Measurements from ENCODE around the gene FMNL2.

The FMNL2 gene

DNA sequence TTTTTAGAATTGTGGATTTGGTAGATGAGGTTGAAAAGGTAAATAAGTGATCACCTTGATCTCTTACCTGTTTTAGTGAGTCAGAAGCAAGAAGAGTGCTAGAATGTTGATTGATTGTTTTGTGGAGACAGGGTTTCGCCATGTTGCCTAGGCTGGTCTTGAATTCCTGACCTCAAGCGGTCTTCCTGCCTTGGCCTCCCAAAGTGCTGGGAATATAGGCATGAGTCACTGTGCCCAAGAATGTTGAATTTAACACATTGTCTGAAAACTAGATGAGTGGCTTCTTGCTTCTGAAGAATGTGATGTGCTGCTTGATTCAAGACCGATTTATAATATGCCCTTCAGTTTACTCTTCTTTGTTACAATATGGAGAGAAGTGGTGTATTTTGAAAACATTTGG is 121.3 kb downstream of the FMNL2 start:
- TF ChIP-seq, protein P1, sequence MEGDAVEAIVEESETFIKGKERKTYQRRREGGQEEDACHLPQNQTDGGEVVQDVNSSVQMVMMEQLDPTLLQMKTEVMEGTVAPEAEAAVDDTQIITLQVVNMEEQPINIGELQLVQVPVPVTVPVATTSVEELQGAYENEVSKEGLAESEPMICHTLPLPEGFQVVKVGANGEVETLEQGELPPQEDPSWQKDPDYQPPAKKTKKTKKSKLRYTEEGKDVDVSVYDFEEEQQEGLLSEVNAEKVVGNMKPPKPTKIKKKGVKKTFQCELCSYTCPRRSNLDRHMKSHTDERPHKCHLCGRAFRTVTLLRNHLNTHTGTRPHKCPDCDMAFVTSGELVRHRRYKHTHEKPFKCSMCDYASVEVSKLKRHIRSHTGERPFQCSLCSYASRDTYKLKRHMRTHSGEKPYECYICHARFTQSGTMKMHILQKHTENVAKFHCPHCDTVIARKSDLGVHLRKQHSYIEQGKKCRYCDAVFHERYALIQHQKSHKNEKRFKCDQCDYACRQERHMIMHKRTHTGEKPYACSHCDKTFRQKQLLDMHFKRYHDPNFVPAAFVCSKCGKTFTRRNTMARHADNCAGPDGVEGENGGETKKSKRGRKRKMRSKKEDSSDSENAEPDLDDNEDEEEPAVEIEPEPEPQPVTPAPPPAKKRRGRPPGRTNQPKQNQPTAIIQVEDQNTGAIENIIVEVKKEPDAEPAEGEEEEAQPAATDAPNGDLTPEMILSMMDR (IDR thresholded peaks at IDR 0.05; ENCODE audit: low read depth, low read length): no peak
- peak; percentile 57 for DNase-seq (ENCODE audit: low read depth, low spot score)
- no peak overlapping the region for H3K4me3 ChIP-seq (ENCODE audit: low read depth, low read length)
- in situ Hi-C loops (cut with HindIII; ENCODE audit: low sequenced_read_pairs): no loop called here

DNA sequence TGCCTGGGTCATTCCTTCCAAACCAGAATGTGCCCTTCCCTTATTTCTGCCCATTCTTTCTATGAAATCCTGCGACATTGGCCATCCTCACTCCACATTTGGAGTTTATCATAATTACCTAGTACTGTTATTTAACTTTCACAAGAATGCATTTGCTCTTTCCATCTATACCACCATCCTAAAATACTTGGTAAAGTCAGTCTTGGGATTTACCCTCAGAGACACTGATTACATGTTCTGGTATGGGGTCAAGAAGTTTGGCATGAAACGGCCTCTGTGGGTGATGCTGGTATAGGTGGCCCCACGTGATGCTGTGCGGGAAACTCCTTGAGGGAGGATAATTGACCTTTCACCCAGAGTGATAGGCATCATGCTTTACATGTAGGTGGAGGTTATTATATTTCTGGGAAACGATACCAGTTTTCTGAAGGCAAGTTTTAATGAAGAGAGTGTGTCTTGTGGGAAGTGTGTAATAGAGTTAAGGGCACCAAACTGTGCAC is 123.5 kb downstream of the FMNL2 start:
- no peak for DNase-seq (ENCODE audit: low read depth, low spot score)
- H3K4me3 ChIP-seq (ENCODE audit: low read depth, low read length): no peak overlapping the region
- TF ChIP-seq, protein P1 (IDR thresholded peaks at IDR 0.05; ENCODE audit: low read depth, low read length): no peak
- in situ Hi-C loops (cut with HindIII; ENCODE audit: low sequenced_read_pairs): no loop called here

DNA sequence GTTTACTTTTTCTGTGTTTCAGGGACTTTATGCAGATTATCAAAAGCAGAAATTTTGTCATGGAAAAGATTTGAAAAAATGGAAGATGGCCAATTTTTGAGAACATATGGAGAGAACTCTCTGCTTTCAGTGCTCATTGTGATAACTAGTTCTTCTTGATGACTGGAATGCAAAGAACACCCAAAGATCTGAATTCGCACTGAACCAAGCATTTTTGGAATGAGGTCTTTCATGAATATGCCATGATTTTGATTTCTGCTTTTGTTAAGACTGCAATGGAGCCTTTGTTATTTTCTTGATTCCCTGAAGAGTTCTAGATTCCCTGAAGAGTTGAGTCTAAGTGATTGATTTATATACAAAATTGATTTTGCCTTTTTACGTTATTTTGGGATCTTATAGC is 124.1 kb downstream of the FMNL2 start:
- in situ Hi-C loops (cut with HindIII; ENCODE audit: low sequenced_read_pairs): no loop called here
- DNase-seq (ENCODE audit: low read depth, low spot score): no peak
- no peak overlapping the region for H3K4me3 ChIP-seq (ENCODE audit: low read depth, low read length)
- TF ChIP-seq, protein P1 (IDR thresholded peaks at IDR 0.05; ENCODE audit: low read depth, low read length): no peak

DNA sequence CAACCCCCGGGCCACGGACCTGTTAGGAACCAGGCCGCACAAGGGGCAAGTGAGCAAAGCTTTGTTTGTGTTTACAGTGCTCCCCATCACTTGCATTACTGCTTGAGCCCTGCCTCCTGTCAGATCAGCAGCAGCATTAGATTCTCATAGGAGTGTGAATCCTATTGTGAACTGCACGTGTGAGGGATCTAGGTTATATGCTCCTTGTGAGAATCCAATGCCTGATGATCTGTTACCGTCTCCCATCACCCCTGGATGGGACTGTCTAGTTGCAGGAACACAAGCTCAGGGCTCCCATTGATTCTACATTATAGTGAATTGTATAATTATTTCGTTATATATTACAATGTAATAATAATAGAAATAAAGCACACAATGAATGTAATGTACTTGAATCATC is 125.6 kb downstream of the FMNL2 start:
- no peak overlapping the region for H3K4me3 ChIP-seq (ENCODE audit: low read depth, low read length)
- TF ChIP-seq, protein P1 (IDR thresholded peaks at IDR 0.05; ENCODE audit: low read depth, low read length): no peak
- in situ Hi-C loops (cut with HindIII; ENCODE audit: low sequenced_read_pairs): no loop called here
- no peak for DNase-seq (ENCODE audit: low read depth, low spot score)

DNA sequence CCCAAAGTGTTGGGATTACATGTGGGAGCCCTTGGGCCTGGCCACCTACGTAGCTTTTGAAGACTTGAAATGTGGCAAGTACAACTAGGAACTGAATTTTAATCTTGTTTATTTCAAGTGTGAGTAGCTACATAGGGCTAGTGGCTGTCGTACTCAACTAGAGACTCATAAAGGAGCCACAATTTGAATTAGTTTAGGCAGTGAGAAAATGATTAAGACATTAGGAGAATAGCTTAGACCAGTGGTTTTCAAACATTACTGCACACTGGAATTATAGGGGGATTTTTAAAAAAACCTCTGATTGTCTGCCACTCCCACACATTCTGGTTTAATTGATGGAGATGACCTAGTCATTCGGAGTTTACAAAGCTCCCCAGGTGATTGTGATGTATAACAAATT is 127.1 kb downstream of the FMNL2 start:
- DNase-seq (ENCODE audit: low read depth, low spot score): no peak
- H3K4me3 ChIP-seq (ENCODE audit: low read depth, low read length): no peak overlapping the region
- in situ Hi-C loops (cut with HindIII; ENCODE audit: low sequenced_read_pairs): no loop called here
- TF ChIP-seq, protein P1 (IDR thresholded peaks at IDR 0.05; ENCODE audit: low read depth, low read length): no peak

DNA sequence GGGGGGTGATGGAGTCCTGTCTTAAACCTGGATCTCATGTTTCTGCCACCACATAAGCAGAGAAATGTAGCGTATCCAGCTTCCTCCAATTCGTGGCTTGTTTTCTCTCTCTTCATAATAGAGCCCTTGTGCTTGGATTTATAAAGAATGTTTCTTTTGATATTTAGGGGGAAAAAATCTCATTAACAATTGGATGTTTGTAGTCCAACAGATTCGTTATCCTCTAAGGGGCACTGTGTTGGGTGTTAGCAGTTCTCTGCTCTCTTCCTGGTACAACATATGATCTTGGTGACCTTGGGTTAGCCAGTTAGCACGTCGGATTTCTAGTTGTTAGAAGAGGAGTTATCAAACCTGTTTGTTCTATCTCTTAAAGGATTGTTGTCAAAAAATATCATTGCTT is 127.8 kb downstream of the FMNL2 start:
- TF ChIP-seq, protein P1 (IDR thresholded peaks at IDR 0.05; ENCODE audit: low read depth, low read length): no peak
- in situ Hi-C loops (cut with HindIII; ENCODE audit: low sequenced_read_pairs): no loop called here
- no peak for DNase-seq (ENCODE audit: low read depth, low spot score)
- no peak overlapping the region for H3K4me3 ChIP-seq (ENCODE audit: low read depth, low read length)

All from astrocyte of the spinal cord (primary cell).